Natural killer cell (primary cell): ENCODE results near the gene TMED10. TPM values are rescaled to one million over a fixed set of nuclear protein-coding genes. Genes with fewer than 3 reads are reported as not detected.
A peak's percentile ranks its signal among the peaks of the same experiment; 100 is the strongest.

Experiments used
- ATAC-seq, 3 donors: fragments of 150-1000 bp in 2 of 3; fragments of 200-7000 bp in 1 of 3; cut with Tn5 transposase; 1 replicate in 1 of 3; 2 replicates in 2 of 3; pipeline ENCODE4 v1.10.0; 2021; ENCODE audit warnings: mild to moderate bottlenecking in 2 of 3, moderate library complexity in 2 of 3
- DNase-seq, 2 donors: peaks; one replicate each; pipeline versions ENCODE4 v3.0.0 to v3.0.0-alpha.2; 2013 to 2021; ENCODE audit warnings: mixed read lengths in 1 of 2
- H3K27ac ChIP-seq: one replicate; pipeline ENCODE4 v1.5.1; 2013; ENCODE audit warnings: mild to moderate bottlenecking, low read length
- H3K27me3 ChIP-seq: one replicate; pipeline ENCODE4 v1.6.1; 2013; ENCODE audit warnings: low read length; ENCODE audit not compliant: control insufficient read depth, insufficient read depth
- H3K36me3 ChIP-seq: one replicate; pipeline ENCODE4 v1.6.1; 2013; ENCODE audit warnings: low read length; ENCODE audit not compliant: control insufficient read depth, insufficient read depth
- H3K4me1 ChIP-seq: one replicate; pipeline ENCODE4 v1.6.1; 2013; ENCODE audit warnings: low read length; ENCODE audit not compliant: control insufficient read depth, insufficient read depth
- H3K4me3 ChIP-seq: one replicate; pipeline ENCODE4 v1.5.1; 2013; ENCODE audit warnings: low read length
- H3K9me3 ChIP-seq: one replicate; pipeline ENCODE4 v1.6.1; 2013; ENCODE audit warnings: low read length; ENCODE audit not compliant: control insufficient read depth, insufficient read depth
- H3K27ac Mint-ChIP-seq, 2 donors: one replicate each; pipeline ENCODE4 v1.8.0; 2022; ENCODE audit warnings: mild to moderate bottlenecking in 2 of 2, mixed read lengths in 2 of 2, moderate library complexity in 1 of 2
- H3K27me3 Mint-ChIP-seq, 2 donors: one replicate each; pipeline ENCODE4 v1.8.0; 2022; ENCODE audit warnings: low read depth in 2 of 2, mixed read lengths in 2 of 2
- H3K36me3 Mint-ChIP-seq: one replicate; pipeline ENCODE4 v1.8.0; 2022; ENCODE audit warnings: mixed read lengths
- H3K4me1 Mint-ChIP-seq, 2 donors: one replicate each; pipeline ENCODE4 v1.8.0; 2022; ENCODE audit warnings: mixed read lengths in 2 of 2
- H3K4me3 Mint-ChIP-seq: one replicate; pipeline ENCODE4 v1.8.0; 2022; ENCODE audit warnings: mild to moderate bottlenecking, moderate library complexity, mixed read lengths
- H3K9me3 Mint-ChIP-seq, 2 donors: one replicate each; pipeline ENCODE4 v1.8.0; 2022; ENCODE audit warnings: mixed read lengths in 2 of 2
- WGBS: methylation state at CpG from one replicate; pipeline ENCODE4 v1.1.7; 2013; ENCODE audit warnings: missing lambda C conversion rate; ENCODE audit not compliant: insufficient coverage; 5-methylcytosine and 5-hydroxymethylcytosine counted together
- intact Hi-C: fragments of 100-400 bp; cut with micrococcal nuclease; formaldehyde crosslinking; loops from one replicate; pipeline ENCODE4 v1.14.2; 2022
- total RNA-seq, 4 donors: library from RNA; stranded (reverse); fragments of 120-200 nt in 1 of 4; gene quantifications; one replicate each; pipeline versions ENCODE4 v1.2.3 to v1.2.4, GENCODE V29; 2013 to 2022
- TF ChIP-seq, protein P1 (sequence below): fragments of 200-600 bp; IDR thresholded peaks from one replicate; pipeline ENCODE4 v1.8.0; 2022; ENCODE audit warnings: antibody characterized with exemption

Gene TMED10
- total RNA-seq, 3 donors from 2014 or later (not counting 1 experiment from before 2014, with no cell fraction given) = 216 to 244 (median 231) TPM

DNA sequence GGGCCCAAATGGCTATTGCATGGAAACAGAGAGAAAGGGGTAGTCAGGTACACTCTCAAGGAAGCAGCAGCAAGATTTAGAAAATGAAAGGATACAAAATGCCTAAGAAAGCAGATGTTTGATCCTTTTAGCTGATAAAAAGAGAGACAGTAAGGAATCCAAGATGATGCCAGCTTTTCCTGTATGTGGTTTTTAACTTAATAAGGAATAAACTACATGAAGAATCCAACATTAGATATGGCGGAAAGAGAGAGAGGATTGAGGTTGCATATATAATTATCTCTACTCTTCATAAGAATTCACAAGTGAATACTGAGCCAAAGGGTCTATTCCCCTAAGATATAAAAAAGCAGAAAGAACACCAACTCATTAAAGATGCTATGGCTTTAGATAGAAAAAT is 11.6 kb downstream of the TMED10 start:
- no peak overlapping the region for H3K4me3 Mint-ChIP-seq
- Histone ChIP-seq H3K36me3 (no peaks in the 10 kb centered on the region), H3K27me3 (no peaks in the 10 kb centered on the region), H3K27ac (no peak overlapping the region), H3K4me3 (no peak overlapping the region), H3K9me3 (no peaks in the 10 kb centered on the region), H3K4me1 (peaks cover 16% of the 10 kb centered on the region)
- ATAC-seq = no peak
- TF ChIP-seq, protein P1, sequence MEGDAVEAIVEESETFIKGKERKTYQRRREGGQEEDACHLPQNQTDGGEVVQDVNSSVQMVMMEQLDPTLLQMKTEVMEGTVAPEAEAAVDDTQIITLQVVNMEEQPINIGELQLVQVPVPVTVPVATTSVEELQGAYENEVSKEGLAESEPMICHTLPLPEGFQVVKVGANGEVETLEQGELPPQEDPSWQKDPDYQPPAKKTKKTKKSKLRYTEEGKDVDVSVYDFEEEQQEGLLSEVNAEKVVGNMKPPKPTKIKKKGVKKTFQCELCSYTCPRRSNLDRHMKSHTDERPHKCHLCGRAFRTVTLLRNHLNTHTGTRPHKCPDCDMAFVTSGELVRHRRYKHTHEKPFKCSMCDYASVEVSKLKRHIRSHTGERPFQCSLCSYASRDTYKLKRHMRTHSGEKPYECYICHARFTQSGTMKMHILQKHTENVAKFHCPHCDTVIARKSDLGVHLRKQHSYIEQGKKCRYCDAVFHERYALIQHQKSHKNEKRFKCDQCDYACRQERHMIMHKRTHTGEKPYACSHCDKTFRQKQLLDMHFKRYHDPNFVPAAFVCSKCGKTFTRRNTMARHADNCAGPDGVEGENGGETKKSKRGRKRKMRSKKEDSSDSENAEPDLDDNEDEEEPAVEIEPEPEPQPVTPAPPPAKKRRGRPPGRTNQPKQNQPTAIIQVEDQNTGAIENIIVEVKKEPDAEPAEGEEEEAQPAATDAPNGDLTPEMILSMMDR = no peak
- H3K27ac Mint-ChIP-seq = no peak overlapping the region
- intact Hi-C loops = no loop called here
- H3K9me3 Mint-ChIP-seq = no peaks in the 10 kb centered on the region
- no CpG with 5 or more reads among the region's 1 CpG for WGBS
- no peaks in the 10 kb centered on the region for H3K36me3 Mint-ChIP-seq
- DNase-seq = no peak
- no peaks in the 10 kb centered on the region for H3K27me3 Mint-ChIP-seq
- H3K4me1 Mint-ChIP-seq = peaks cover 51 to 69% of the 10 kb centered on the region in 2 donors

DNA sequence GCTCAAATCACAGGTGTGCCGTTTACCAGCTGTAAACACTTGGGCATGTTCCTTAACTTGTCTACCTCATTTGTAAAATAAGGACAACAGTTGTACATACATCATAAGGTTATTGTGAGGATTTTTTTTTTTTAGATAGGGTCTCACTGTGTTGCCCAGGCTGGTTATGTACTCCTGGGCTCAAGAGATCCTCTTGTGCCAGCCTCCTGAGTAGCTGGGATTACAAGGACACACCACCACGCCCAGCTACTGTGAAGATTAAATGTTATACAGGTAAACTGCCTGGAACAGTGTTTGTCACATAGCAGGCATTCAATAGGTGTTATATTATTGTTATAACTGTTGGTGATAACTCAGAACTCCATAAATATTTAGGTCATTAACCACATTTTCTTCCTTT is 12.7 kb downstream of the TMED10 start:
- Mint-ChIP-seq H3K27ac (no peak overlapping the region), H3K4me1 (peaks cover 52 to 70% of the 10 kb centered on the region in 2 donors)
- no peak for ATAC-seq

DNA sequence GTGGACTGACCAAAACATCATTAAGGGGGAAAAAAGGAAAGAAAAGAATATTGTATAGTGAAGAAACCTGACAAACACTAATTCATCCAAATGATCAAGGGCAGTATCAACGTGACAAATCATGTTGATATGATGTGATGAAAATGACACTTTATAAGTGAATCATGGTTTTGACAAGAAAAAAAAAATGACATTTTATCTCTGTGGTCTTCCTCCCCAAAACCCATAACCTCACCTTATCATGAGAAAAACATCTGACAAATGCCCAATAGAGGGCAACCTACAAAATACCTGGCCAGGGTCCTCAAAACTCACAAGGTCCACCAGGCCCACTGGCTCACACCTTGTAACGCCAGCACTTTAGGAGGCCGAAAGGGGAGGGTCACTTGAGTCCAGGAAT is 13.8 kb downstream of the TMED10 start:
- no peaks in the 10 kb centered on the region for H3K27me3 Mint-ChIP-seq
- peaks cover 41 to 61% of the 10 kb centered on the region in 2 donors for H3K4me1 Mint-ChIP-seq
- Histone ChIP-seq H3K4me3 (no peak overlapping the region), H3K36me3 (no peaks in the 10 kb centered on the region), H3K27me3 (no peaks in the 10 kb centered on the region), H3K4me1 (peaks cover 12% of the 10 kb centered on the region), H3K27ac (no peak overlapping the region), H3K9me3 (no peaks in the 10 kb centered on the region)
- no peaks in the 10 kb centered on the region for H3K9me3 Mint-ChIP-seq
- TF ChIP-seq, protein P1 = no peak
- 100% methylated on average over 2 of the region's 3 CpGs for WGBS
- intact Hi-C loops = no loop called here
- H3K36me3 Mint-ChIP-seq = no peaks in the 10 kb centered on the region
- peak overlapping the region; percentile 7 to 75 for H3K27ac Mint-ChIP-seq
- no peak for ATAC-seq
- no peak for DNase-seq
- no peak overlapping the region for H3K4me3 Mint-ChIP-seq

More for the DNA sequence above, 12.7 kb downstream of the TMED10 start:
- Mint-ChIP-seq H3K4me3 (no peak overlapping the region), H3K27me3 (no peaks in the 10 kb centered on the region), H3K36me3 (no peaks in the 10 kb centered on the region), H3K9me3 (no peaks in the 10 kb centered on the region)
- TF ChIP-seq, protein P1 = no peak
- H3K4me1 ChIP-seq = peaks cover 12% of the 10 kb centered on the region
- H3K9me3 ChIP-seq = no peaks in the 10 kb centered on the region
- WGBS = 94% methylated on average over 2 of the region's 2 CpGs
- no peaks in the 10 kb centered on the region for H3K36me3 ChIP-seq
- no peak overlapping the region for H3K4me3 ChIP-seq
- DNase-seq = no peak
- intact Hi-C loops = no loop called here
- H3K27ac ChIP-seq = no peak overlapping the region
- no peaks in the 10 kb centered on the region for H3K27me3 ChIP-seq
